Neural cell (in vitro differentiated cells): Measurements from ENCODE around the gene MMP15.

Source experiments
- EP300 ChIP-seq: fragments of 450-650 bp; conservative IDR thresholded peaks from 2 replicates; pipeline ENCODE4 v1.6.1; 2014; ENCODE audit warnings: antibody characterized with exemption, mild to moderate bottlenecking, moderate library complexity; ENCODE audit not compliant: poor library complexity, severe bottlenecking
- EZH2 ChIP-seq: fragments of 200-600, 300-800 bp; shearing (Covaris generic), sonication (generic); IDR thresholded peaks from 2 replicates; pipeline ENCODE4 v1.6.1; 2014; ENCODE audit warnings: antibody characterized with exemption, low read length, borderline replicate concordance, mild to moderate bottlenecking; ENCODE audit not compliant: insufficient read depth, poor library complexity, severe bottlenecking
- POLR2AphosphoS5 ChIP-seq: IDR thresholded peaks from 2 replicates; pipeline ENCODE4 v1.6.1; 2012
- RAD21 ChIP-seq: fragments of 450-650 bp; conservative IDR thresholded peaks from 2 replicates; pipeline ENCODE4 v1.6.1; 2014; ENCODE audit warnings: antibody characterized with exemption, mild to moderate bottlenecking, moderate library complexity
- SMC3 ChIP-seq: fragments of 450-650 bp; conservative IDR thresholded peaks from 2 replicates; pipeline ENCODE4 v1.6.1; 2014; ENCODE audit warnings: antibody characterized with exemption, mild to moderate bottlenecking, moderate library complexity; ENCODE audit not compliant: poor library complexity
- TF ChIP-seq, protein P1 (sequence below): fragments of 450-650 bp; IDR thresholded peaks from 2 replicates; pipeline ENCODE4 v1.5.1; 2014; ENCODE audit warnings: antibody characterized with exemption, mild to moderate bottlenecking, moderate library complexity; ENCODE audit not compliant: poor library complexity, severe bottlenecking

DNA sequence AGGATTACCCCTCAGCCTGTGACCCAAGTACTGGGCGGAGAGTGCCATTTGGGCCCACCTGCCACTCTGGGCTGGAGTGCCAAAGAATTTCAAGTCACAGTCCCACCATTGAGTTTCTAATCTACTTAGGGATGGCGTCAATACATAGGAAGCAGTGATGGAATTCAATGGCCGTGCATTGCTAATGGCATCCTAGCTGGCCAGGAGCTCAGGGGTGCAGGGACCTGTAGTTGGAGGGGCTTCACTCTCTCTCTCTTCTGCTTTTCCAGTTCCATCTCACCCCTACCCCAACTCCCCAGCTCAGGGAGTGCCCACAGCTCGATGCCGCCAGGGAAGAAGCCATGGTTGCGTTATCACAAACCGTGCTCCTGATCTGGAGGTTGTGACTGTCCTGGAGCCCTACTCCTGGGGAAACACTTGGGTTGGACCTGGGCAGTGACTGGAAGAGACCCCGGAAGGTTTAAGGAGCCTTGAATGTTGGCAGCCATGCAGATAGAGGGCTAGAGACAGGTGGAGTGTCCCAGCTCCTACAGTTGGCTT is 2.4 kb downstream of the MMP15 start:
- TF ChIP-seq, protein P1, sequence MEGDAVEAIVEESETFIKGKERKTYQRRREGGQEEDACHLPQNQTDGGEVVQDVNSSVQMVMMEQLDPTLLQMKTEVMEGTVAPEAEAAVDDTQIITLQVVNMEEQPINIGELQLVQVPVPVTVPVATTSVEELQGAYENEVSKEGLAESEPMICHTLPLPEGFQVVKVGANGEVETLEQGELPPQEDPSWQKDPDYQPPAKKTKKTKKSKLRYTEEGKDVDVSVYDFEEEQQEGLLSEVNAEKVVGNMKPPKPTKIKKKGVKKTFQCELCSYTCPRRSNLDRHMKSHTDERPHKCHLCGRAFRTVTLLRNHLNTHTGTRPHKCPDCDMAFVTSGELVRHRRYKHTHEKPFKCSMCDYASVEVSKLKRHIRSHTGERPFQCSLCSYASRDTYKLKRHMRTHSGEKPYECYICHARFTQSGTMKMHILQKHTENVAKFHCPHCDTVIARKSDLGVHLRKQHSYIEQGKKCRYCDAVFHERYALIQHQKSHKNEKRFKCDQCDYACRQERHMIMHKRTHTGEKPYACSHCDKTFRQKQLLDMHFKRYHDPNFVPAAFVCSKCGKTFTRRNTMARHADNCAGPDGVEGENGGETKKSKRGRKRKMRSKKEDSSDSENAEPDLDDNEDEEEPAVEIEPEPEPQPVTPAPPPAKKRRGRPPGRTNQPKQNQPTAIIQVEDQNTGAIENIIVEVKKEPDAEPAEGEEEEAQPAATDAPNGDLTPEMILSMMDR, result no peak
- TF ChIP-seq SMC3 (no peak), POLR2AphosphoS5 (no peak), EP300 (no peak), EZH2 (no peak), RAD21 (no peak)
